Suppressor macrophage treated with lipopolysaccharide for 4 hours (primary cell): Measurements from ENCODE around the gene SEMA5A.

Experiments used
- DNase-seq: peaks from one replicate; pipeline ENCODE4 v3.0.0-alpha.2; 2020

Gene SEMA5A

GRCh38 chr5:9545136-9545991 is 511 bp downstream of the SEMA5A start:
- no peak for DNase-seq

GRCh38 chr5:9544502-9545135 is 1.3 kb downstream of the SEMA5A start:
- DNase-seq, result peak; percentile 61

GRCh38 chr5:9544056-9544455 is 1.8 kb downstream of the SEMA5A start:
- no peak for DNase-seq

- DNase-seq, result no peak
Observed at GRCh38 chr5:9543311-9543920, 2.5 kb downstream of the SEMA5A start.

GRCh38 chr5:9540791-9541190 is 5.1 kb downstream of the SEMA5A start:
- DNase-seq, result no peak

- no peak for DNase-seq
Observed at GRCh38 chr5:9538504-9538903, 7.4 kb downstream of the SEMA5A start.

GRCh38 chr5:9537223-9538141 is 8.4 kb downstream of the SEMA5A start:
- DNase-seq, result no peak

- no peak for DNase-seq
Observed at GRCh38 chr5:9536717-9537116, 9.2 kb downstream of the SEMA5A start.

GRCh38 chr5:9534881-9535517 is 10.9 kb downstream of the SEMA5A start:
- DNase-seq, result no peak

GRCh38 chr5:9533562-9534364 is 12.1 kb downstream of the SEMA5A start:
- DNase-seq, result no peak

GRCh38 chr5:9533096-9533495 is 12.8 kb downstream of the SEMA5A start:
- DNase-seq, result no peak

- no peak for DNase-seq
Observed at GRCh38 chr5:9529513-9529912, 16.4 kb downstream of the SEMA5A start.

GRCh38 chr5:9529041-9529480 is 16.8 kb downstream of the SEMA5A start:
- no peak for DNase-seq

- DNase-seq, result no peak
Observed at GRCh38 chr5:9524941-9525340, 20.9 kb downstream of the SEMA5A start.

- no peak for DNase-seq
Observed at GRCh38 chr5:9523090-9523823, 22.6 kb downstream of the SEMA5A start.

- DNase-seq, result no peak
Observed at GRCh38 chr5:9519537-9519936, 26.3 kb downstream of the SEMA5A start.

GRCh38 chr5:9516591-9516990 is 29.3 kb downstream of the SEMA5A start:
- DNase-seq, result no peak

GRCh38 chr5:9515436-9515835 is 30.4 kb downstream of the SEMA5A start:
- no peak for DNase-seq

GRCh38 chr5:9514968-9515367 is 30.9 kb downstream of the SEMA5A start:
- DNase-seq, result no peak

GRCh38 chr5:9513827-9514226 is 32.0 kb downstream of the SEMA5A start:
- DNase-seq, result no peak

GRCh38 chr5:9512457-9512856 is 33.4 kb downstream of the SEMA5A start:
- DNase-seq, result no peak
